Activated effector memory CD4-positive, alpha-beta T cell treated with anti-CD3 and anti-CD28 coated beads, Interleukin-2, amount 50 U/mL, for 16 hours (primary cell): ENCODE data around the gene TGFBR3.
"Not testable (repeated sequence)": the region's sequence is repeated elsewhere in the genome, so short reads cannot be mapped to it uniquely, and the experiment has no call there.

Experiments used
- DNase-seq: peaks from one replicate; pipeline ENCODE4 v3.0.0-alpha.2; 2020

TGFBR3 gene

GRCh38 chr1:91881280-91881679 lies 4.7 kb downstream of the TGFBR3 start:
- DNase-seq: no peak

GRCh38 chr1:91879733-91880132 lies 6.2 kb downstream of the TGFBR3 start:
- no peak for DNase-seq

DNA sequence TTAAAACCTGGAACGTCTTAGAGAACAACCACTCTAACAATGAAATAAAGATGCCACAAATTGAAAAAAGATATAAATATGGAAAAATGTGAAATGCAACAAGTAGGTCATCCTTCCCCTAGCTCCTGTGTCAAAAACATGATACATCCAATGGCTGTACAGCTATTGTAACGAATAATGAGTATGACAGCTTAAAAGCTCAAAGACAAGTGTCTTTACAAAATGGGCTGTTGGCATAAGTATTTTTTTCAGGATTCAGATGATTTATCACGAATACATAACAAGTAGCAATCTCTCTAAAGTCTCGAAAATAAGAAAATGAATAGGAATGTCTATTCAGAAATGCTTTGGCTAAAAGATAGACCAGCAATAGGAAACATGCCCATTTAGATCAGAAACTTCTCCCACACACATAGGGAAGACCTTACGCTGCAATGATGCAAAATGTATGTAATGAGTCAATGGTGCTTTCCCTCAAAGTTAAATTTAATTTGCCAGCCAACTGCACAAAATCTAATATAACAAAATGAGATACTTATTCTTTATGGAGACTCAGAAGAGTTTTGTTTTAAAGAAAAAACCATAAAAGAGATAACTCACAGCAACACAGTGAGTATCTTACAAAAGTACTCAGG lies 8.3 kb downstream of the TGFBR3 start:
- no peak for DNase-seq

- no peak for DNase-seq
These were observed 9.0 kb downstream of the TGFBR3 start for GRCh38 chr1:91876781-91877573.

DNA sequence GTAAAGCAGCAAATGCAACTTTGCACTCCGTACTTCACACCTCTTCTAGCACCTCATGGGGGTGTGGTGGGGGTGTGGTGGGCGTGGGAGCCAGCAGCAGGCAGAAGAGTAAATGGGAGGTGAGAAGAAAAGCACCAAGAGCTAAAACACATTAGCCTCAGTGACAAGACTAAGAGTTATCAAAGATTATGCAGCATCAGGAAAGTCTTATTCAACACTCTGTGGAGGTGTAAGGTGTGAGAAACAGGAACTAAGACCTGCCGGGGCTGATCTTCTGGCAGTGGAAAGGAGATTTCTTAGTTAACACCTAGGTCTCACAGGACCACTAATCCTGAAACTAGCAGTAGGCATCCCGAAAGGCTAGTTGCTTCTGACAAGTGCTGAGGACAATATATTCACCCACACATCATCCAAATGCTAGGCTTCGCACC lies 9.9 kb downstream of the TGFBR3 start:
- DNase-seq: peak; percentile 68

- DNase-seq: no peak
These were observed 11.8 kb downstream of the TGFBR3 start for GRCh38 chr1:91874167-91874566.

GRCh38 chr1:91872559-91873081 lies 13.3 kb downstream of the TGFBR3 start:
- peak; percentile 66 for DNase-seq

GRCh38 chr1:91872000-91872399 lies 14.0 kb downstream of the TGFBR3 start:
- DNase-seq: no peak

DNA sequence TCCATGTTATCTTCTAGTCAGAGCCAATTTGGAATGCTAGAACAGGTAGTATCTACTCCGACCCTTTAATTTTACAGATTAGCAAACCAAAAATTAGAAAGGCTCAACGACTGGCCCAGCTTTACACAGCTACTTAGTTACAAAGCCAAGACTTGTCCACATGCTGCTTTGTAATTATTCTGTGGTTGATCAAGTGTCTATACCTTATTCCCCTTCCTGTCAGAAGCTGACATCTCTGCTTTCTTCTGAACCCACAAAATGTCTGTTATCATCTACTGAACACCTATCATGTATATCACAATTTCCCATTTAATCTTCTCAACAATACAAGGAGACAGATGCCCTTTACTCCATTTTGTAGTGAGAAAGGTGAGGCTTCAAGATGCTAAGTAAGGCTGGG lies 15.6 kb downstream of the TGFBR3 start:
- DNase-seq: no peak

GRCh38 chr1:91866425-91866824 lies 19.5 kb downstream of the TGFBR3 start:
- DNase-seq: no peak

- DNase-seq: no peak
These were observed 21.8 kb downstream of the TGFBR3 start for GRCh38 chr1:91864017-91864700.

DNA sequence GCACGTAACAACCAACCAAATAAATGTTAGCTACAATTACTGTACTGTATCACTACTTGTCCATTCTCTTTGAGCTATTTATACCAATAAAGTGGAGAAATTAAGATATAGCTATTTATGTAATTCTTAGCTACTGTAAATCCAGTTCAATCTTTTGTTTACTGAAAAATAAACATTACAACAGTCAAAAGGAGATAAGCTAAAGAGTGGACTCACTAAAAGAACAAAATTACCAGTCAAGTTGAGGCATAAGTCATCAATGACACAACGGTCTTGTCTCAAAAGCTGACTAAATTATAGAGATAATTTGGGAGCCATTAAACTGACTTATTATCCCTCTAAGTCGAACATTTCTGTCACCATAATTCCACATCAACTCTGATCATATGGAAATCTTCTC lies 22.5 kb downstream of the TGFBR3 start:
- DNase-seq: no peak

- DNase-seq: no peak
These were observed 23.8 kb downstream of the TGFBR3 start for GRCh38 chr1:91862120-91862519.

DNA sequence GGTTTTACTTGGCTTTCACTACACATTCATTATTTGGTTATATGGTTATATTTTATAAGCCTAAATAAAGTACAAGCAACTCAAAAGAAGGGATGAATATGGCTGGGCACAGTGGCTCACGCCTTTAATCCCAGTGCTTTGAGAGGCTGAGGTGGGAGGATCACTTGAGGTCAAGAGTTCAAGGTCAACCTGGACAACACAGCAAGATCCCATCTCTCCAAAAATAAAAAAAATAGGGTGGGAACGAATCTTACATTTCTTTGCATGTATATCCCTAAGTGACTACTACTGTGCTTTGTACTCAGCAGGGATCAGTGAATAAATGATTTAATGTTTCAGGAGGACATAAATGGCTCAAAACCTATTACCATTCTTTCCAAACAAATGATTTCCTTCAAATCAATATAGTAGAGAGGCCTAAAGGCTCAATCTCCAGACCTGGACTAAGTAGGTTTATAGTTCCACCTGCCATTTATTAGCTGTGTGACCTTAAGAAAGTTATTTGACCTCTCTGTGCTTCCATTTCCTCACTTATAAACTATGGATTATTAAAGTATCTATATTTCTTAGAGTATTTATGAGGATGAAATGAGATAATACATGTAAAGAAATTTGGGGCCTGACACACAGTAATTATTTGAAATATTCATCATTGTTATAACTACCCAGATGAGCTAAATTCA lies 28.3 kb downstream of the TGFBR3 start:
- DNase-seq: no peak

DNA sequence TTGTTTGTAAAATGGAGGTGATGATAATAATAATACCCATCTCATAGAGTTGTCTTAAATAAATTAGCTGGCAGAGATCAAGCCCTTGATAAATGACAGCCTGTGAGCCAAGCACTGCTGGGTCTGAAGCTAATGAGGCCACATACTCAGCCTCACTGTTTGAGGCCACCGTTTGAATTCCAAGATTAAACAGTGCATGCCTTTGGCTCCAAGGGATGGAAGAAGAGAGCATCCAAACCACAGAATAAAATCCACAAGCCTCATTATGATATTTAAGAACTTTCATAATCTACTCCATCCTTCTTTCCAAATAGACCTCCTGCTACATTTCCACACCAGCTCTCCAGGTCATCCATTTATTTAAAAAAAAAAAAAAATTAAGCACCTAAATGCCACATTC lies 29.0 kb downstream of the TGFBR3 start:
- DNase-seq: no peak

GRCh38 chr1:91854852-91855534 lies 31.0 kb downstream of the TGFBR3 start:
- no peak for DNase-seq

DNA sequence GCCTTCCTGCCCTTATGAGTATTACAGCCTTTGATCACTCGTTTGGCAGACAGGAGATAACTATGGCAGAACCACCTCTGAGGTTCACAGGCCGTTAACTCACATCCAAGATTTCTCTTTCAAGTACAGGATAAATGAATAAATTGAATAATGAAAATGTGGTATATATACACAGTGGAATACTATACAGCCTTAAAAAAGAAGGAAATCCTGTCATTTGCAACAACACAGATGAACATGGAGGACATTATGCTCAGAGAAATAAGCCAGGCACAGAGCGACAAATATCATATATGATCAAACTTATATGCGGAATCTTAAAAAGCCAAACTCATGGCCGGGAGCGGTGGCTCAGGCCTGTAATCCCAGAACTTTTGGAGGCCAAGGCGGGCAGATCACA lies 32.6 kb downstream of the TGFBR3 start:
- no peak for DNase-seq

GRCh38 chr1:91852011-91852410 lies 33.9 kb downstream of the TGFBR3 start:
- DNase-seq: not testable (repeated sequence)

DNA sequence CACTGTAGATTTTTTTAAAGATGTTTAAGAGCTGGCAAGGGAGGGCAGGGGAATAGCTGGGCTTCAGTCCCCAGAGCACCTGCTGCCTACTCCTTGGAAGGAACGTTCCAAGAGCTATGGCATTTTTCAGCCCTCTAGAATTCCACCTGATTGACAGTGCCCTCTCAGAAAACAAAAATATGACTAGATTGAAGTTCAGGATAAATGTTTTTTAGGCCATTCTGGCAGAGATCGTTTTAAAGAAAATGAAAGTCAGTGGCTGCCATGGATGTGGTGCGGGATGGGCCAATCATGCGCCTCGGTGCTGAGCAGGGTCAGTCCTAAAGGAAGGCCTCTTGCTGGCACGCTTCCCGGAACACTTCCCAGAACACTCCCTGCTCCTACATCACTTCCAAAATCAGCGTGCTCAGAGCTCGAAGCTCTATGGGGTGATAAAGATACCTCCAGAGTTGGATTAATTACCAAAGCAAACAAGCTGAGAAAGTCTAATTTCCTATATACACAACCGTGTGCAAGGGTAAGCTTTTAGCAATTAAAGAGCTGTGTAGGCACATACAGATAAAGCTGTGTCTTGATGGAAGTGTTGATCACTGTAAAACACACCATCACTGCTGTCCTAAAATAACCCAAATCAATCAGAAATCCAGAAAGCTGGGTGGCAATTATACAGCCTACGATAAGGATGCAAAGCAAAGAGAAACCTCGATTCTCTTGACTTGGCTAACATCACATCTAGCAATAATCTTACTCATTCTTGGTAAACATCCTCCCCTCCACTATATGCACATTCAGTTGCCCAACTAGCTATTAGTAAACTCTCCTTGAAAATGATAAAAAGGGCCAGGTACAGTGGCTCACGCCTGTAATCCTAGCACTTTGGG lies 34.6 kb downstream of the TGFBR3 start:
- no peak for DNase-seq

DNA sequence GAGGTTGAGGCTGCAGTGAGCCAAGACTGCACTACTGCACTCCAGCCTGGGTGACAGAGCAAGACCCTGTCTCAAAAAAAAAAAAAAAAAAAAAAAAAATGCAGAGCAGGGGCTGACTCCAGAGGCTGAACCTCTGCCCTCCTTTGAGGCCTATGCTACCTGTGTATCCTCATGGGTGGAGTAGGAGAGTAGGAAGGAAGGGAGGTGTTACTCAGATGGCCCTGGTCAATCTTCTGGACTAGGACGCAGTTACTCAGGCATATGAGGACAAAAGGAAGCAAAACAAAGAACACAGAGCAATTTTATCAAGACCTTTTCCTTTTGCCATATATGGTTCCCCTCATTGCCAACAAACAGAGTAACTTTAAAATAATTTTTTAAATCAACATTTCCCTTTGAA lies 35.2 kb downstream of the TGFBR3 start:
- DNase-seq: no peak

DNA sequence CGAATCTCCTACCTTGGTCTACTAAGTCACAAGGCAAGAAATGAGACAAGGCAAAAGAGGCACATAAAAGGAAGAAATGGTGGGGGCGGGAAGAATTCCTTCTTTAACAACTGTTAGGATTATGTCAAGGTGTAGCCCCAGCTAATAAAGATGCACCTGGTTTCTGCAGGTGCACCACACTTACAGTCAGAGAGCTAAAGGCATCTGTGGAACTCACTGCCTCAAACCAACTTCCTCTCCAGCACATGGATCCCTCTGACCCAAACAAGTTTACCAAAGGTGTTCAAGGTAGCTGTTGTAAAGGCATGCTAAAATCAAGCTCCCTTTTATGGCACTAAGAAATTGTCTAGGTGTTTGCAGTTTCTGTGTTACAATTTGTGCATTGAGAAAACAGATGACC lies 38.1 kb downstream of the TGFBR3 start:
- no peak for DNase-seq

DNA sequence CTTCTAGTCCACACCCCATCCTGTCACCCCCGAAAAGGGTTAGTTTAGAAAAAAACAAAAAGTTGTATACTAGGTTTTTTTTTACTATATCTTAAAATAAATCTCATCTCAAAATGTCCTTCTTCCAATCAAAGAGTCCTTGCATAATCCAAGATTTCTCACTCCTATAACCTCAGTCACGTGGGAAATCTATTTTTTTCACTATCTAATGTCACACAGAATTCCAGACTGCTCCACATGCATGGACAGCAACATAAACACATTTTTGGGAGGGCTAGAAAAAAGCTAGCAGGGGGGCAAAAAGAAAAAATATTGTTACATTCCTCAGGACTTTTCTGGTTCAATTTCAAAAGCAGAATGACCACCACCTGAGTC lies 39.3 kb downstream of the TGFBR3 start:
- DNase-seq: no peak
